ENCODE data around the gene KRTAP2-4. TPM values are rescaled to one million over a fixed set of nuclear protein-coding genes. Genes with fewer than 3 reads are reported as not detected.
"Not testable (repeated sequence)": the region's sequence is repeated elsewhere in the genome, so short reads cannot be mapped to it uniquely, and the experiment has no call there.

The KRTAP2-4 gene
- not detected in 2 replicates for total RNA-seq

DNA sequence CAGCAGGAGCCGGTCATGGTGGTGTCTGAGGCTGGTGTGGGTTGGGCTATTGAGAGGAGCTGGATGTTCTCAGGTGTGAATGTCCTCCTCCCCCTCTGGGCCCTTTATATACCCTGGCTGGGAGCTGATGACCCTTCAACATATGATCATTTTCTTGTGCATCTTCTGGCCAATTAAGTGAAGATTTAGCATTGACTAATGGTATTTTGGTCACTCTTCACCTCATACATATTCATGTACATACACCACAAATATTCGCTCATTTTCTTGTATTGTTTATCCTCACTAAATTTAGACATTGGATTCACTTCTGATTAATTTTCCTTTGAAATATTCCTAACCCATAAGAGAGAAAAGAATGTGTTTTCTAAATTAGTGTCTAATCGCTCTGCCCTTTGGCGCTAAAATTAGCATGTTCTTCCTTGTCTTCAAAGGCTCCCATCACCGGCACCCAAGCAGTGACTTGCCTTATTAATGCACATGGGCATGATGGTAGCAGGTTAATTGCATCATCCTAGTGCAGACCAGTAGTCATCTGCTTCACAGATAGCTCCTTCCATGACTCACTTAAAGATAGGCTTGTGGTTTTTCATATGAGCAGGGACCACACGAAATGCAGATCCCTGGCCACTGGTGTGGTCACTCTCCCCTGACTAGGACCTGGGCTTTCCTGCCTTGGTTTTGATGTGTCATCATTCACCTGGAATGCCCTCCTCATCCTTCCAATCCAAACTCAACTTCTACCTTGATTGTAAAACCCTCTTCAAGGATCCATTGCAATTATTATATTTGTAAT, at the start of gene KRTAP2-4:
KRTAP2-4 (minus strand) TSS at position 51 of the 796 bp plus-strand sequence; CDS start at position 17, 34 bp downstream.
- Mint-ChIP-seq H3K27me3 (peaks cover 7% of the 10 kb centered on the region), H3K4me3 (no peak within 1 kb of the TSS), H3K27ac (no peak within 1 kb of the TSS), H3K4me1 (no peaks in the 10 kb centered on the region), H3K36me3 (ENCODE audit: low read depth) (no peaks in the 10 kb centered on the region), H3K9me3 (no peaks in the 10 kb centered on the region)
- intact Hi-C loops (cut with micrococcal nuclease): no loop called here
- DNase-seq: no peak

DNA sequence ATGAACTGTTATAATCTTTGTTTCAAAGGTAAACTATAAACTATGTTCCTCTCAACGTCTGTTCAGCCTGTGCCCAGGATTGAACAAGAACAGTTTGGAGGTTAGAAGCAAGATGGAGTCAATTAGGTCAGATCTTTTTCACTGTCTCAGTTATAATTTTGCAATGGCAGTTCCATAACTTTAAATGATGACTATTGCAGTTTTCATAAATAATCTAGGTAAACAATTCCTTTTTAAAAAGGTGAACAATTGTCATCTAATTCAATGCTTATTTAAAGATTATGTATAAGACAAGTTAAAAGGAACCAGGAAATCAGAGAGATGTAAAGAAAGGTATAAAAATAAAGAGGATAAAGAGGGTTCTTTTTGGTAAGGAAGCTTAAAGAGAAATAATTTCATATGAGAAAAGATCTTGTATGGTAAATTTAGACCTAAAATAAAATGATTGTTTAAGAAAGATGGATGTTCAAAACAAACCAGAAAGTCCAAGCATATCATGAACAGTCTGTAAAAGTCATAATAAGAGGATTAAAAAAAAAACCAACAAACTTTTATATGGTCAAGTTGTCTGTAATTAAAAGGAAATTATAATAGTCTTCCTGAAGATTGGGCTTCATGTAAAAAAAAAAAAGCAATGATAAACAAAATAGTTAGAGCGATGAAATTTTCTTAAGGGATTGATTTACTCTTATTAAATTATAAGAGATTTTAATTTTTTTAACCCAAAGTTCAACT, 45.6 kb upstream of the KRTAP2-4 start:
- intact Hi-C loops (cut with micrococcal nuclease): no loop called here
- Mint-ChIP-seq H3K36me3 (ENCODE audit: low read depth) (no peaks in the 10 kb centered on the region), H3K4me3 (no peak overlapping the region), H3K27ac (no peak overlapping the region), H3K27me3 (peaks cover 6% of the 10 kb centered on the region), H3K9me3 (peaks cover 4% of the 10 kb centered on the region), H3K4me1 (no peaks in the 10 kb centered on the region)
- no peak for DNase-seq

- H3K4me1 Mint-ChIP-seq; DNase-seq; H3K9me3 Mint-ChIP-seq; H3K27ac Mint-ChIP-seq; H3K27me3 Mint-ChIP-seq; intact Hi-C loops (cut with micrococcal nuclease); H3K36me3 Mint-ChIP-seq (ENCODE audit: low read depth); H3K4me3 Mint-ChIP-seq: not testable (repeated sequence)
Observed at GRCh38 chr17:41108728-41109386, 43.2 kb upstream of the KRTAP2-4 start.

DNA sequence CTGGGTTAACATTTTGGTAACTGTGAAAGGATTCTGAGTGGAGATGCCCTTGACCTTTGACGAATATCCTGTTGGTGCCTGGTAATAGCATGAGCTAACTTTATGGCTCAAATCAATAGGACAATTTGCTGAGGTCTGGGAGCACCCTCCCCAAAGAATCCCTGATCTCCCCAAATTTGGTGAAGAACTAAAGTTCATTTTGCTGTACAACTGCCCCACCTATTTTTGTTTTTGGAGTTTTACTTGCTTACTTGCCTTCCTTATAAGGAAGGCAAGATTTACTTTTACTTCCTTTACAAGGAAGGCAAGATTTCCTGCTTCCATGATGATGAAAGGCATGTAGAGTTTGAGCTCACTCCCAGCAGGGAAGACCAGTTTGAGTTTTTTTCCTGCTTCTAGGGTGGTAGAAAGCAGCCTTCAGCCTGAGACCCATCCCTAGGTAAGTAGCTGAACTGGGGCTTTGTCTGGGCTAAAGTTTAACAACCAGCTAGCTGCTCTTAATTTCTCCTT, 42.3 kb upstream of the KRTAP2-4 start:
- DNase-seq: no peak
- H3K4me3 Mint-ChIP-seq: no peak overlapping the region
- intact Hi-C loops (cut with micrococcal nuclease): no loop called here
- peaks cover 4% of the 10 kb centered on the region for H3K9me3 Mint-ChIP-seq
- no peak overlapping the region for H3K27ac Mint-ChIP-seq
- H3K4me1 Mint-ChIP-seq: no peaks in the 10 kb centered on the region
- no peaks in the 10 kb centered on the region for H3K36me3 Mint-ChIP-seq (ENCODE audit: low read depth)
- H3K27me3 Mint-ChIP-seq: peaks cover 9% of the 10 kb centered on the region

- H3K36me3 Mint-ChIP-seq (ENCODE audit: low read depth): not testable (repeated sequence)
Observed at GRCh38 chr17:41105347-41105746, 39.7 kb upstream of the KRTAP2-4 start, which contains the start of gene KRTAP4-9. Gene KRTAP4-9, plus strand, starts transcription at chr17:41105389. Its CDS starts 0 bp downstream, at chr17:41105389.

DNA sequence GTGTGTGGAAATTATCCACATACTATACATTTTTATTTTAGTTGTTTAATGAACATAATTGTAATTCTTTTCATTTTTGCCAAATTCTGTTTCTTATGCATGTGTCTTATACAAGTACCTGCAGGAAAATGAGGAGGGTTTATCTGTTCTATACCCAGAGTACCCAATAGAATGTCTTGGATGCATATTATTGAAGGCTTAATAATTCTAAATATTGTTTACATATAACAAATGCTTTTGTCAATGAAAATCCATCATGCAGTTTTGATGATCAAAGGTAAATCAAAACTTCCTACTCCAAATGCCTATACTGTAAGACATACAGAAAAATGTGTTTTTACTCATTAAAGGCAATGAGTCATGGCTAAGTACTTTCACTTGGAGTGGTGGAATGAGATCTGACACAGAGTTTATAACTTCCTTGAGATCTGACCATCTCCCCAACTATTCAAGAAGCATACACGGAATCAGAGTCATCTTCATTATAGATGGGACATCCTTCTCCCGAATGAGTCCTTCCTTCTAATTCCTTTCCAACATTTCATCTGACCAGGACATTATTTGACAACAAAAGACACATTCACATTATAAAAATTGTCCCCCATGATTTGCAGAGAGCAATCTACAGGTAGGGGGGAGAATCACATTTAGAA, 38.8 kb upstream of the KRTAP2-4 start:
- H3K9me3 Mint-ChIP-seq; H3K4me3 Mint-ChIP-seq; DNase-seq; H3K36me3 Mint-ChIP-seq (ENCODE audit: low read depth); H3K4me1 Mint-ChIP-seq; intact Hi-C loops (cut with micrococcal nuclease); H3K27ac Mint-ChIP-seq: not testable (repeated sequence)
- peaks cover 13% of the 10 kb centered on the region for H3K27me3 Mint-ChIP-seq

More at GRCh38 chr17:41105347-41105746, 39.7 kb upstream of the KRTAP2-4 start, which contains the start of gene KRTAP4-9:
- H3K9me3 Mint-ChIP-seq; H3K4me1 Mint-ChIP-seq; intact Hi-C loops (cut with micrococcal nuclease); H3K27ac Mint-ChIP-seq; DNase-seq; H3K27me3 Mint-ChIP-seq; H3K4me3 Mint-ChIP-seq: not testable (repeated sequence)

- no peak overlapping the region for H3K4me3 Mint-ChIP-seq
- no peaks in the 10 kb centered on the region for H3K4me1 Mint-ChIP-seq
- intact Hi-C loops (cut with micrococcal nuclease): no loop called here
- no peak for DNase-seq
- H3K27me3 Mint-ChIP-seq: peaks cover 13% of the 10 kb centered on the region
- H3K27ac Mint-ChIP-seq: no peak overlapping the region
- H3K9me3 Mint-ChIP-seq: peaks cover 4% of the 10 kb centered on the region
- no peaks in the 10 kb centered on the region for H3K36me3 Mint-ChIP-seq (ENCODE audit: low read depth)
Observed at GRCh38 chr17:41103896-41104295, 38.2 kb upstream of the KRTAP2-4 start.

DNA sequence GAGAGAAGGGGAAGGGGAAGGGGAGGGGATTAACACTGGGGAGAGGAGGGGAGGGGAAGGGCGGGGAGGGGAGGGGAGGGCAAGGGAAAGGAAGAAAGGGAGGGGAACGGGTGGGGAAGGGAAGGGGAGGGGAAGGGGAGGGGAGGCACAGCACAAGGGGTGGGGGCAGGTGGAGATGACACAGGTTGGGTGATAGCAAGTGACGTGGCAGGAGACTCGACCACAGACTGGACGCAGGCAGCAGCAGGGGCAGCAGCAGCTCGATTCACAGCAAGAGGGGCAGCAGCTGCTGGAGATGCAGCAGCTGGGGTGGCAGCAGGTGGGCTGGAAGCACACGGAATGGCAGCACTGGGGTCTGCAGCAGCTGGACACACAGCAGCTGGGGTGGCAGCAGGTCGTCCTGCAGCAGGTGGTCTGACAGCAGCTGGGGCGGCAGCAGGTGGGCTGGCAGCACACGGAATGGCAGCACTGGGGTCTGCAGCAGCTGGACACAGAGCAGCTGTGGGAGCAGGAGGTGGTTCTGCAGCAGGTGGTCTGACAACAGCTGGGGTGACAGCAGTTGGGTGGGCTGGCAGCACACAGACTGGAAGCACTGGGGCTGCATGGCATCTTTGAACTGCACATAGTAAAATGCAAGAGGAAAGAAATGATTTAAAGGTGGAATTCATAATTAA, 36.0 kb upstream of the KRTAP2-4 start, which contains the start of gene KRTAP4-16:
KRTAP4-16 (minus strand) TSS at position 624 of the 674 bp plus-strand sequence; CDS start at position 624, 0 bp downstream.
- Mint-ChIP-seq H3K9me3 (no peaks in the 10 kb centered on the region), H3K27me3 (peaks cover 14% of the 10 kb centered on the region), H3K4me1 (no peaks in the 10 kb centered on the region), H3K27ac (no peak within 1 kb of the TSS), H3K4me3 (no peak within 1 kb of the TSS), H3K36me3 (ENCODE audit: low read depth) (no peaks in the 10 kb centered on the region)
- intact Hi-C loops (cut with micrococcal nuclease): no loop called here
- no peak for DNase-seq

DNA sequence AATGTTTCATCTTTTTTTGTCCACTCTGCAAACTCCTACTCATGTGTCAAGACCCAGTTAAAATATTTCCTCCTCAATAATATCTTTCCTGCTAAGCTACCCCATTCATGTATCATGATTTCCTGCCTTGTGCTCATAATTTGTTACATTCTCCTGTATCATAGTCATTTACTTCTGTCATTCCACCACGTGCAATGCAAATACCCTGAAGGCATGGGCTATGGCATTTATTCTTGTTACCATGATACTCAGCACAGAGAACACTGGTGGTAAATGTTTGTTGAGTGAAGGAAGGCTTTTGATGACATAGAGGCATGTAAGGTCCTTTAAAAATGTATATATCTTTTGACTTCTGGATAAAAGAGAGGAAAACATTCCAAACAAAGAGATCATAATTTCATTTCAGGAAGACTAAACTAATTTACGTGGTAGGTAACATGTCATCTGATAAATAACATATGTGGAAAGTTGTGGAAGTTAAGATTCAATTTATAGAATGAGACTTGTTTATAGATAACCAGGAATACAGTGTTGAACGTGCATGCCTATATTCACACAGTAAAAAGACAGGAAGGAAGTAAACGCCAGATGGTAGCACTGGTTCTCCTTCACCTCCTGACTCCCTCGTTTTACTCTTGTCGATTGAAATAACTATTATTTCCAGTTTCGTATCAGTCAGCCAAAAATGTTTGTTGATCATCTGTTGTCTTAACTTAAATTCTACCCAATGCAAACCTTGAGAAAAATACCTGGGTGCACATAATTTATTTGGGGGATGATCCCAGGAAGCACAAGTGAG, 34.2 kb upstream of the KRTAP2-4 start:
- DNase-seq; H3K4me3 Mint-ChIP-seq; H3K4me1 Mint-ChIP-seq; H3K9me3 Mint-ChIP-seq; H3K36me3 Mint-ChIP-seq (ENCODE audit: low read depth); H3K27ac Mint-ChIP-seq; intact Hi-C loops (cut with micrococcal nuclease): not testable (repeated sequence)
- H3K27me3 Mint-ChIP-seq: peaks cover 15% of the 10 kb centered on the region

GRCh38 chr17:41098481-41098880, 32.8 kb upstream of the KRTAP2-4 start:
- H3K27ac Mint-ChIP-seq: no peak overlapping the region
- no peaks in the 10 kb centered on the region for H3K4me1 Mint-ChIP-seq
- no peak for DNase-seq
- intact Hi-C loops (cut with micrococcal nuclease): no loop called here
- H3K4me3 Mint-ChIP-seq: no peak overlapping the region
- no peaks in the 10 kb centered on the region for H3K36me3 Mint-ChIP-seq (ENCODE audit: low read depth)
- H3K27me3 Mint-ChIP-seq: peaks cover 11% of the 10 kb centered on the region
- no peaks in the 10 kb centered on the region for H3K9me3 Mint-ChIP-seq

DNA sequence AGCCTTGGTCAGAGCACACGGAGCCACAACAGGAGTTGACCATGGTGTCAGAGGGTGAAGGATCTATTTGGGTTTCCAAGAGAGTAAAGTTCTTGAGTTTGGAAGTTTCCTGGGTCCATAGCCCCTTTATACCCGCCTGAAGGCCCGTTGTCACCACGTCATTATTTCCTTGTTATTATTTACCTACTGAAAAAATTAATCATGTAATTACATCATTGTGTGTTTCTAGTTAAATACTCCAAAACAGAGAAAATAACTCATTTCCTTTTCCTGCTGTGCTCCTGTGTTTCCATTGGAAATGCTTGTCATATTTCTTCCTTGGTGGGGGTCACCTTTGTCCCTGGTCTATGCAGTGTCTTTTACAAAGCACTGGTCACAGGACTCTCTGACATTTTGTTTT, 32.4 kb upstream of the KRTAP2-4 start, which contains the start of gene KRTAP4-8:
KRTAP4-8 (minus strand) TSS at position 101 of the 400 bp plus-strand sequence; CDS start at position 43, 58 bp downstream.
- Mint-ChIP-seq H3K36me3 (ENCODE audit: low read depth) (no peaks in the 10 kb centered on the region), H3K27ac (no peak within 1 kb of the TSS), H3K4me3 (no peak within 1 kb of the TSS), H3K4me1 (no peaks in the 10 kb centered on the region), H3K9me3 (no peaks in the 10 kb centered on the region), H3K27me3 (peaks cover 10% of the 10 kb centered on the region)
- DNase-seq: no peak
- intact Hi-C loops (cut with micrococcal nuclease): no loop called here

DNA sequence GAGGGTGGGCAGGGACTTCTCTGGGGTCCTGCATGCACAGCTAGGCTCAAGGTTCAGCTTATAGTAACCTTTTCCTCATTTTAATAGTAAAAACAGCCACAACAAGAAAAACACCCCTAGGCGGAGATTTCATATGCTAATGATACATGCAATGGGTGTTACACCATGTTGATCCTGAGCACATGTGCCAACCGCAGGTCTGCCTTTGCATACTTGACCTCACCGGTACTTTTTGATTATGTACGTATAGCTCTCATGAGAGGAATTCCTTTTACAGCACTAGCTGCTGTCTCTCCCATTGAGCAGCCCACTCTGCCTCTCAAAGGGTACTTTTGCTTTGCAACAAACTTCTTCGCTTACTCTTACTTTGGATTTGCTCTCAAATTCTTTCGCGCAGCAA, 30.4 kb upstream of the KRTAP2-4 start:
- Mint-ChIP-seq H3K27ac (no peak overlapping the region), H3K4me1 (no peaks in the 10 kb centered on the region), H3K9me3 (no peaks in the 10 kb centered on the region), H3K36me3 (ENCODE audit: low read depth) (no peaks in the 10 kb centered on the region), H3K4me3 (no peak overlapping the region), H3K27me3 (peaks cover 10% of the 10 kb centered on the region)
- intact Hi-C loops (cut with micrococcal nuclease): no loop called here
- DNase-seq: no peak

All from activated CD4-positive, alpha-beta T cell treated with anti-CD3 and anti-CD28 coated beads, Interleukin-2, amount 10 ng/mL, durations not matched to agents 24 days and 14 days (primary cell).